Testis (tissue), 3 donors: ENCODE results near the gene PITX2. TPM values are rescaled to one million over a fixed set of nuclear protein-coding genes. Genes with fewer than 3 reads are reported as not detected.

Experiments used
- DNase-seq: peaks from one replicate; pipeline ENCODE4 v3.0.0-alpha.2; 2019
- H3K27ac ChIP-seq, 2 donors: fragments of 200-600 bp; sonication (generic); one replicate each; pipeline ENCODE4 v1.5.1; 2019
- H3K27me3 ChIP-seq: fragments of 200-600 bp; sonication (generic); one replicate; pipeline ENCODE4 v1.5.1; 2019
- H3K36me3 ChIP-seq: fragments of 200-600 bp; sonication (generic); one replicate; pipeline ENCODE4 v1.5.1; 2017; ENCODE audit warnings: low read depth; ENCODE audit errors: missing control alignments
- H3K4me1 ChIP-seq: fragments of 200-600 bp; sonication (generic); one replicate; pipeline ENCODE4 v1.5.1; 2019
- H3K4me3 ChIP-seq, 2 donors: fragments of 200-600 bp; sonication (generic); one replicate each; pipeline ENCODE4 v1.5.1; 2017 to 2019
- H3K9me3 ChIP-seq: fragments of 200-600 bp; sonication (generic); one replicate; pipeline ENCODE4 v1.5.1; 2017
- CTCF ChIP-seq, 3 experiments: fragments of 450-650 bp in 2 of 3; fragments of 200-600 bp in 1 of 3; sonication (generic) in 1 of 3; IDR thresholded peaks; one replicate each; pipeline ENCODE4 v1.5.1; 2016 to 2019; ENCODE audit warnings: antibody characterized with exemption in 3 of 3, mild to moderate bottlenecking in 2 of 3, moderate library complexity in 1 of 3
- POLR2A ChIP-seq: fragments of 450-650 bp; IDR thresholded peaks from one replicate; pipeline ENCODE4 v1.6.1; 2017; ENCODE audit warnings: antibody characterized with exemption, mild to moderate bottlenecking, moderate library complexity
- WGBS, 2 donors: methylation state at CpG; one replicate each; pipeline ENCODE4 v1.1.5; 2018; 5-methylcytosine and 5-hydroxymethylcytosine counted together
- intact Hi-C: fragments of 100-400 bp; cut with DNase I; formaldehyde crosslinking; loops from one replicate; pipeline ENCODE4 v1.15.1; 2023; ENCODE audit warnings: low total_unique reads
- polyA plus RNA-seq: library from polyadenylated mRNA; stranded (reverse); fragments of 350-450 nt; fragmentation: Illumina TruSeq; extraction: RNeasy Lipid Tissue Mini Kit (QIAGEN cat#74804); gene quantifications from one replicate; pipeline ENCODE4 v1.2.3, GENCODE V29; 2014; ENCODE audit warnings: low read depth, low replicate concordance; ENCODE audit not compliant: insufficient read depth
- total RNA-seq, 2 donors: library from RNA; depleted of rRNA; stranded (reverse); fragments of >200 nt; gene quantifications; one replicate each; pipeline ENCODE4 v1.2.3, GENCODE V29; 2016

PITX2 gene
- total and polyA plus RNA-seq, 3 donors from 2014 or later = 0.93 to 2.6 (median 2.3) TPM

GRCh38 chr4:110623718-110624397, 981 bp upstream of the PITX2 start:
- WGBS, 2 donors = 17 to 19% methylated on average over 11 of the region's 11 CpGs
- intact Hi-C loops = no loop called here
- H3K27me3 ChIP-seq = no peaks in the 10 kb centered on the region

GRCh38 chr4:110621839-110622751, 782 bp downstream of the PITX2 start:
- Histone ChIP-seq H3K4me3 (peak overlapping the region; percentile 37 to 56), H3K27ac (no peak overlapping the region), H3K4me1 (peaks cover 9% of the 10 kb centered on the region), H3K9me3 (no peaks in the 10 kb centered on the region), H3K36me3 (no peaks in the 10 kb centered on the region), H3K27me3 (no peaks in the 10 kb centered on the region)
- WGBS, 2 donors = 1 to 5% methylated on average over 55 to 68 of the region's 73 CpGs
- intact Hi-C loops = no loop called here
- DNase-seq = no peak
- TF ChIP-seq CTCF (IDR thresholded peaks at IDR 0.05) (no peak), POLR2A (no peak)

More at GRCh38 chr4:110623718-110624397, 981 bp upstream of the PITX2 start:
- H3K4me1 ChIP-seq = peaks cover 9% of the 10 kb centered on the region
- no peak for DNase-seq
- no peak overlapping the region for H3K4me3 ChIP-seq
- no peak overlapping the region for H3K27ac ChIP-seq
- TF ChIP-seq CTCF (IDR thresholded peaks at IDR 0.05) = no peak
- TF ChIP-seq POLR2A = no peak
- H3K9me3 ChIP-seq = no peaks in the 10 kb centered on the region
- no peaks in the 10 kb centered on the region for H3K36me3 ChIP-seq

- H3K27ac ChIP-seq = no peak overlapping the region
- no peak for DNase-seq
- intact Hi-C loops = no loop called here
- peaks cover 9% of the 10 kb centered on the region for H3K4me1 ChIP-seq
- no peak for TF ChIP-seq CTCF (IDR thresholded peaks at IDR 0.05)
- TF ChIP-seq POLR2A = no peak
- no peaks in the 10 kb centered on the region for H3K36me3 ChIP-seq
- H3K4me3 ChIP-seq = peak overlapping the region; percentile 18 to 56
- H3K9me3 ChIP-seq = no peaks in the 10 kb centered on the region
- WGBS, 2 donors = 5% methylated on average over 27 to 40 of the region's 40 CpGs
- H3K27me3 ChIP-seq = no peaks in the 10 kb centered on the region
Observed at GRCh38 chr4:110621328-110621812, 1.5 kb downstream of the PITX2 start.

GRCh38 chr4:110620691-110621327, 2.1 kb downstream of the PITX2 start:
- no peaks in the 10 kb centered on the region for H3K9me3 ChIP-seq
- peaks cover 9% of the 10 kb centered on the region for H3K4me1 ChIP-seq
- no peaks in the 10 kb centered on the region for H3K27me3 ChIP-seq
- peak overlapping the region; percentile 18 to 56 for H3K4me3 ChIP-seq
- TF ChIP-seq CTCF (IDR thresholded peaks at IDR 0.05) (no peak), POLR2A (no peak)
- no peak overlapping the region for H3K27ac ChIP-seq
- 5 to 7% methylated on average over 19 to 36 of the region's 37 CpGs for WGBS, 2 donors
- DNase-seq = no peak
- H3K36me3 ChIP-seq = no peaks in the 10 kb centered on the region
- intact Hi-C loops = no loop called here
